ENCODE results near the gene ZNF277. TPM values are rescaled to one million over a fixed set of nuclear protein-coding genes. Genes with fewer than 3 reads are reported as not detected.

The ZNF277 gene
- total RNA-seq, 1 experiment from 2014 or later = 13.1 TPM

- Mint-ChIP-seq H3K27me3 (ENCODE audit: low read depth) (no peaks in the 10 kb centered on the region), H3K27ac (no peak overlapping the region), H3K36me3 (ENCODE audit: insufficient read depth in 1 of 3, low read depth in 3 of 3) (peaks cover 0 to 5% (median 0%) of the 10 kb centered on the region in 3 experiments; a peak in 2 of 7 replicates), H3K9me3 (no peaks in the 10 kb centered on the region; a peak in 1 of 5 replicates), H3K4me1 (peaks cover 7 to 9% of the 10 kb centered on the region in 2 experiments), H3K4me3 (no peak overlapping the region)
- H3K56ac ChIP-seq (ENCODE audit: insufficient read length, low read depth, low read length) = no peak overlapping the region
- no peaks in the 10 kb centered on the region for H3K9me3 ChIP-seq (ENCODE audit: control insufficient read depth, low read depth, low read length)
- H3K23ac ChIP-seq (ENCODE audit: insufficient read length, low read depth, low read length) = no peak overlapping the region
- H4K8ac ChIP-seq (replicated peaks; ENCODE audit: insufficient read length, low read depth, low read length) = no peak overlapping the region
- no peak overlapping the region for H2BK5ac ChIP-seq (ENCODE audit: insufficient read length, low read length)
- no peak overlapping the region for H2AFZ ChIP-seq (ENCODE audit: low read length)
- H3K9ac ChIP-seq (ENCODE audit: extremely low read depth, insufficient read length, low read length) = no peak overlapping the region
- H2BK120ac ChIP-seq (ENCODE audit: low read depth, low read length, poor library complexity, severe bottlenecking) = no peak overlapping the region
- H2BK20ac ChIP-seq (ENCODE audit: low read depth, low read length, poor library complexity, severe bottlenecking) = no peak overlapping the region
- H3K4me2 ChIP-seq (ENCODE audit: insufficient read depth, insufficient read length, low read length) = no peak overlapping the region
- H2BK12ac ChIP-seq (ENCODE audit: insufficient read length, low read depth, low read length) = no peak overlapping the region
- no peak overlapping the region for H2AK5ac ChIP-seq (ENCODE audit: insufficient read length, low read length)
- peaks cover 2% of the 10 kb centered on the region for H3K79me1 ChIP-seq (ENCODE audit: insufficient read depth, low read depth, low read length, poor library complexity, severe bottlenecking)
- no peaks in the 10 kb centered on the region for H3K27me3 ChIP-seq (ENCODE audit: insufficient read depth, low read length)
- no peak for DNase-seq
- no peak overlapping the region for H4K5ac ChIP-seq (ENCODE audit: insufficient read length, low read depth, low read length)
- WGBS (ENCODE audit: extremely low coverage, insufficient read length, low lambda C conversion rate) = no CpG with 5 or more reads among the region's 2 CpGs
- TF ChIP-seq CTCF (conservative IDR thresholded peaks at IDR 0.05) = no peak
- H3T11ph ChIP-seq (ENCODE audit: low read length) = no peak overlapping the region
- no peaks in the 10 kb centered on the region for H3K4me1 ChIP-seq (ENCODE audit: insufficient read depth, low read length)
- no peak overlapping the region for H3K4ac ChIP-seq (ENCODE audit: low read depth, low read length)
- H4K91ac ChIP-seq (ENCODE audit: insufficient read length, low read depth, low read length) = no peak overlapping the region
- H4K20me1 ChIP-seq (ENCODE audit: control insufficient read depth, insufficient read depth, insufficient read length) = no peaks in the 10 kb centered on the region
- H2BK15ac ChIP-seq (ENCODE audit: low read depth, low read length) = no peak overlapping the region
- H3K18ac ChIP-seq (ENCODE audit: insufficient read length, low read depth, low read length) = no peak overlapping the region
- H3K79me2 ChIP-seq (ENCODE audit: insufficient read depth, low read length) = no peaks in the 10 kb centered on the region
- no peaks in the 10 kb centered on the region for H3K23me2 ChIP-seq (ENCODE audit: insufficient read length, low read depth, low read length, poor library complexity, severe bottlenecking)
- no peak overlapping the region for H3K14ac ChIP-seq (ENCODE audit: insufficient read depth, low read length)
- no peak overlapping the region for H3K27ac ChIP-seq (ENCODE audit: insufficient read length, low read depth, low read length)
These were observed 73.8 kb downstream of the ZNF277 start for GRCh38 chr7:112280267-112280666.

All from H9 (cell line).